Measurements from ENCODE around the gene SLC9A7. TPM values are rescaled to one million over a fixed set of nuclear protein-coding genes. Genes with fewer than 3 reads are reported as not detected.

Gene SLC9A7
- total and polyA plus RNA-seq, 2 of the 13 experiments (the other 11 are each of a cell fraction or from before 2014, with no cell fraction given) = 5.8 to 7.2 TPM

GRCh38 chrX:46645614-46646013 is 113.3 kb downstream of the SLC9A7 start:
- no peak for DNase-seq (ENCODE audit: low spot score)
- Histone ChIP-seq H3K4me3 (replicated peaks in 1 of 3; ENCODE audit: insufficient read depth in 1 of 3, low read depth in 2 of 3, low read length in 3 of 3) (no peak overlapping the region), H3K79me2 (ENCODE audit: insufficient read depth, low read length) (no peaks in the 10 kb centered on the region), H3K27ac (ENCODE audit: extremely low read length, insufficient read depth, low read length) (no peak overlapping the region), H3K4me1 (ENCODE audit: insufficient read depth, low read length) (no peaks in the 10 kb centered on the region), H4K20me1 (ENCODE audit: insufficient read depth, low read length) (no peaks in the 10 kb centered on the region), H3K27me3 (ENCODE audit: control insufficient read depth in 1 of 2, insufficient read depth in 2 of 2, low read length in 2 of 2) (no peaks in the 10 kb centered on the region), H3K9me3 (ENCODE audit: low read length) (no peaks in the 10 kb centered on the region), H3K36me3 (replicated peaks in 1 of 2; ENCODE audit: control insufficient read depth in 1 of 2, insufficient read depth in 2 of 2, low read length in 2 of 2) (no peaks in the 10 kb centered on the region), H3K9ac (ENCODE audit: insufficient read depth, low read depth, low read length) (no peak overlapping the region), H3K4me2 (ENCODE audit: low read depth, low read length) (no peak overlapping the region), H2AFZ (ENCODE audit: low read length) (no peak overlapping the region)
- no peak for FAIRE-seq
- POLR2A ChIA-PET = no interaction called here
- in situ Hi-C loops (cut with HindIII; ENCODE audit: extremely low pct_ligation_motif_present, low pct_unique_long_range_greater_than_20kb) = no loop called here
- intact Hi-C loops (cut with micrococcal nuclease; ENCODE audit: unreplicated experiment) = no loop called here
- CTCF ChIA-PET (ENCODE audit: low intra/inter-chr PET ratio, low total read pairs) = no interaction called here
- BruUV-seq (replicated peaks) = no TSS peak
- 96% methylated on average over 4 of the region's 4 CpGs for whole genome bisulfite sequencing (ENCODE audit: low lambda C conversion rate)
- no peak for ATAC-seq
- TF ChIP-seq ZBTB10 (CRISPR knock-in tag; IDR thresholded peaks at IDR 0.05; ENCODE audit: borderline replicate concordance) (no peak), RORA (CRISPR knock-in tag; IDR thresholded peaks at IDR 0.05) (no peak), HDAC2 (CRISPR knock-in tag; IDR thresholded peaks at IDR 0.05) (no peak), TFAP4 (IDR thresholded peaks at IDR 0.05; ENCODE audit: borderline replicate concordance, low read depth) (no peak), SMC3 (IDR thresholded peaks at IDR 0.05; ENCODE audit: low read length) (no peak), U2AF2 (IDR thresholded peaks at IDR 0.05; ENCODE audit: low read depth, low read length) (no peak), KAT8 (CRISPR knock-in tag; IDR thresholded peaks at IDR 0.05) (no peak)
- TF ChIP-seq, protein P1, sequence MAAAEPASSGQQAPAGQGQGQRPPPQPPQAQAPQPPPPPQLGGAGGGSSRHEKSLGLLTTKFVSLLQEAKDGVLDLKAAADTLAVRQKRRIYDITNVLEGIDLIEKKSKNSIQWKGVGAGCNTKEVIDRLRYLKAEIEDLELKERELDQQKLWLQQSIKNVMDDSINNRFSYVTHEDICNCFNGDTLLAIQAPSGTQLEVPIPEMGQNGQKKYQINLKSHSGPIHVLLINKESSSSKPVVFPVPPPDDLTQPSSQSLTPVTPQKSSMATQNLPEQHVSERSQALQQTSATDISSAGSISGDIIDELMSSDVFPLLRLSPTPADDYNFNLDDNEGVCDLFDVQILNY (CRISPR knock-in tag; conservative IDR thresholded peaks at IDR 0.05) = no peak
- TF ChIP-seq, protein P2, sequence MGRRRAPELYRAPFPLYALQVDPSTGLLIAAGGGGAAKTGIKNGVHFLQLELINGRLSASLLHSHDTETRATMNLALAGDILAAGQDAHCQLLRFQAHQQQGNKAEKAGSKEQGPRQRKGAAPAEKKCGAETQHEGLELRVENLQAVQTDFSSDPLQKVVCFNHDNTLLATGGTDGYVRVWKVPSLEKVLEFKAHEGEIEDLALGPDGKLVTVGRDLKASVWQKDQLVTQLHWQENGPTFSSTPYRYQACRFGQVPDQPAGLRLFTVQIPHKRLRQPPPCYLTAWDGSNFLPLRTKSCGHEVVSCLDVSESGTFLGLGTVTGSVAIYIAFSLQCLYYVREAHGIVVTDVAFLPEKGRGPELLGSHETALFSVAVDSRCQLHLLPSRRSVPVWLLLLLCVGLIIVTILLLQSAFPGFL (CRISPR knock-in tag; IDR thresholded peaks at IDR 0.05) = no peak

Data from HepG2 (cell line).